Embryonic facial prominence (tissue), 1 donor: ENCODE results near the gene SLC25A52.
"Not testable (repeated sequence)": the region's sequence is repeated elsewhere in the genome, so short reads cannot be mapped to it uniquely, and the experiment has no call there.

Experiments
- DNase-seq: peaks from one replicate; pipeline ENCODE4 v3.0.0-alpha.2; 2016; ENCODE audit errors: extremely low spot score

The SLC25A52 gene

GRCh38 chr18:31740180-31740579, 20.5 kb downstream of the SLC25A52 start:
- DNase-seq, result no peak

- DNase-seq, result no peak
Observed at GRCh38 chr18:31739651-31740050, 21.0 kb downstream of the SLC25A52 start.

DNA sequence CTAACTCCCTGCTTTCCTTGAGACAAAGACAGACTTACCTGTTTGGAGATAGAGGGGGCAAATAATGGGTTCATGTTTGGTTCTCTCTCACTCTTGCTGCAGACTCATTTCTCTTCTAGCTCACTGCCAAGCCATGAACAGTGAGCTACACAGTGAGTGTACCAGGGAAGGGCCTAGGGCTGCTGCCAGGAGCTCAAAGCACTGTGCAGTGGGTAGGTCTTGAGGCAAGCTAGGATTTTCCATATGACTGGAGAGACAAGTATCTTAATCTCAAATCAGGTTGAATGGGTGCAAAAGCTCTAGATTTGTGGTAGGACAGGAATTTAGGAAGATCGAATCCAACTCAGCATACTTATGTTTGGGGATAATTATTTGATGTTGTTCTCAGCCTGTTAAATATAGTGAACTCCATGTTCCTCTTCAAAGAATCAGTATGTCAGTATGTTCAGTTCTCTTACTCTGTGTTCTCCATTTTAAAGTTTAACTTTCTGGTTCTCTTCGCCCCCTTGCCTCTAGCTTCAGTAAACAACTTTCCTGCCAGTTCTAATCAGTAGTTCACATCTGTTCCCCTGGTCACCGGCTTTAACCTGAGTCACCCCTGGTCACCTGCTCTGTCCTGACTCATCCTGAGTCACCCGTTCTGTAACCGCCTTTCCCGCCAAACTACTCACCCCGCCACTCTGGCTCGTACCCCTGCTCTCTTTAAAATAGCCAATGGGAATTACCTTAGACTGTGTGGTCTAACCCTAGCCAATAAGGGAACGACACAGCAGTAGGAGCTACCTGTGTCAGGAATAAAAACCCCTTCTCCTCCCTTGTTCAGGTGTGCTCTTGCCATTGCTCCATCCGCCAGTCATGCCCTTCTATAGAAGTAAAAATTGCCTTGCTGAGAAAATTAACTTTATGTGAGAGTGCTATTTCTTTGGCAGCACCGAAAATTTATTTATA, 21.9 kb downstream of the SLC25A52 start:
- no peak for DNase-seq

DNA sequence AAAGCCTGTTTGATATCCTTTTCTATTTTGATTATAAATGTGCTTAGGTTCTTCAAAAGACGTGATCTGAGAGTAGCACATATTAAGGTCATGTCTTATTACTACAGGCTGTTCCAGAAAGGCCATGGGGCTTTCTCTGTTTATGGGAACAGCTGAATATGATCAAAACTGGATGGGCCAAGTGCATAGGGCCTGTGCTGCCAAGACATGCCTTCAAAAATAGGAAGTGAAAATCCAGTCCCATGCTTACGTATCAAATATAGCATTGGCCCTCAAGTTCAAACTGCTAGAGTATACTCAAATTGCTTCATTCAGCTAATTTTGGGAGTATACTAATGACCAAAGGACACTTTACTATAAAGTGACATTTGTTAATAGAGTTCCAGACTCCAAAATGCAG, 24.1 kb downstream of the SLC25A52 start:
- no peak for DNase-seq

DNA sequence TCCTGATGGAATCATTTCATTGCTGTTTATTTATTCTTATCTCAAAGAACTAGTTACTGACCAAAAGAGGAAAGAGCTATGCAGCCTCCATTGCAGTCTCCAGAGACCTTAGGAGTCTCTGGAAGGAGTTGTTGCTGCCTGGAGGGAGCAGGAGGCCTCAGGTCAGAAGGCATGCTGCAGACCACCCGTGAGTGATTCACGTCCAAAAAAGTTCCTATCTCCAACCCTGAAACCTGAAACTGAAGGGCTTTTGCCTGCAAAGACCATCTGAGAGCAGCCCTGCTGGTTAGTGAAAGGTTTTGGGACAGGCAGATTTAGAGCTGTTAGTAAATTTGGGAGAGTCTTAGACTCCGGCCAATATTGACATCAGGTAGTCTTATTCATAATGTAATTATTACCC, 29.1 kb downstream of the SLC25A52 start:
- DNase-seq, result no peak

GRCh38 chr18:31729196-31729595, 31.5 kb downstream of the SLC25A52 start:
- DNase-seq, result not testable (repeated sequence)

DNA sequence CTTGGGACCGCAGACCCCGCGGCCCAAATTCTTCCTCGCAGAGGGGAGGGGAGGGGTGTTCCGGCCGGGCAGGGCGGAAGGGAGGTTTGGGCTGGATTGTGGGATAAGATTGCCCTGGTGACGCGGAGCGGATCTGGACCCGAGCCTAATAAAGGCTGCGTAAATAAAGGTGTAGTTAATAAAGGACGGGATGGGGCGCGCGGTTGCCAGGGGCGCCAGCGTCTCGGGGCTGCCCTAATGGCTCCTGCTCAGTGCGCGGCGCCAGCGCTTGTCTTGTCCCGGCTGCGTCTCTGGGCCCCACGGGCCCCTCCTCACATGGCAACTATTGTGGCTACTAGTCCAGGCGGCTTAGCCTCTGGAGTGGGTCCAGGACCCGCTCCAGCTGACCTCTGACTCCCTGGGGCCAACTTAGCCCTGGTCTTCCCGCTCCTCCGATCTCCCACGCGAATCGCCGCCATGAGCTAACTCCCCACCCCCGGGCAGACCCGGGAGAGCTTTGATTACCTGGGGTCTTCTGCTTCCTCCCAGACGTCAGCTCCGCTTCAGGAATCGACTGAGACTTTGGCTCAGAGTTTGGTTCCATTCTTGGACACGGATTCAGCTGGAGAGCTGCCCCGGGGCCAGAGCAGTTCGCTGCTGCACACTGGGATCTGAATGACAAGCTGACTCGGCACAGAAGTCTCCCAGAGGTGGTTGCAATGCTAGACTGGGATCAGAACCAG, 36.5 kb downstream of the SLC25A52 start:
- DNase-seq, result no peak

DNA sequence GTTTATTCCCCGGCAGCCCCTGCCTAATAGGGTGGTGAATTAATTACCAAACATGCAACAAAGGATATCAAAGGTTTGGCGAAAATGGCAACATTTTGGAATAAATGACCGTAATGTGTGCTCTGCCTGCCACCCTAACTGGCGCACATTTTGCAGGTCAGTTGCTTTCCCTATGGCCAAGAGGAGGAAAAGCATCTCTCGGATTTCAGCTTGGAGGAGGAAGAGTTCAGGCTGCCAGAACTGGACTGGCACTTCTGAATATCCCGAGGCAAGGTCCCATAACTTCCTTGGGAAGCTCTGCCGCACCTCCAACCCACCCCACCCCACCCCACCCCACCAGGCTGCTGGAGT, 37.1 kb downstream of the SLC25A52 start:
- no peak for DNase-seq

DNA sequence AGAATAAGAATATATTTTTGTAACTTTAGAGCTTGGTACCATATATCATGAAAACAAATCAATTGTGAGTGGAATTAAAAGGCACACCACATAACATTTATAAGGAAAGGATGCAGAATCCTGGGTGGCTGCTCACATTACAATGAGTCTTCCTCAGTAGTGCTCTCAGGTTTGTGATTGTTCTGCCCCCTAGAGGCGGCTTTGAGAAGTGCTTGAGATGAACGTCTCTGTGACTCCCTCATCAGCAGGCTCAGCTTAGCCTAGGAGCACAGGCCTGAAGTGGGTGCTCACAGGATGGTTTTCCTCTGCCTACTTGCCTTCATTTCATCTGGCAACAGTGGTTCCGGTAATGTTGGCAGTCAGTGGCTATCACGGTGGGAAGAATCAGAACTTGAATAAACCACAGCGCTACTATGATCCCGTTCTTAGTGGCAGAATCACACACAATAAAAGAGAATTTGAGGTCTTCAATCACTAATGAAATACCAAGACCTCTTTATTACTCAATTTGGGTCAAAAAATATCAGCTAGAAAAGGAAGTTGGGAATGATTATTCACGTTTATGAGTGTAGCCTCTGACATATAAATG, 38.2 kb downstream of the SLC25A52 start:
- DNase-seq, result peak; percentile 55

DNA sequence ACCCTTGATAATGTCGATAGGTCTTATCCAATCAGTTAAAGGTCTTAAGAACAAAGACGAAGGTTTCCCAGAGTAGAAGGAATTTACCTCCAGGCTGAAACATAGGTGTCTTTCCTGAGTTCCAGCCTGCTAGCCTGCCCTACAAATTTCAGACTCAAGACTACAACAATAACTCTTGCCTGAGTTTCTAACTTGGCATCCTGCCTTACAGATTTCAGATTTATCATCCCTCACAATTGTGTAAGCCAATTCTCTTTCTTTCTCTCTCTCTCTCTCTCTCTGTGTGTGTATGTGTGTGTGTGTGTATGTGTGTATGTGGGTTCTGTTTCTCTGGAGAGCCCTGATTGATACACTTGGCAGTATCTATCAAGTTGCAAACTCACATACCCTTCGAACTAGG, 39.1 kb downstream of the SLC25A52 start:
- DNase-seq, result no peak

DNA sequence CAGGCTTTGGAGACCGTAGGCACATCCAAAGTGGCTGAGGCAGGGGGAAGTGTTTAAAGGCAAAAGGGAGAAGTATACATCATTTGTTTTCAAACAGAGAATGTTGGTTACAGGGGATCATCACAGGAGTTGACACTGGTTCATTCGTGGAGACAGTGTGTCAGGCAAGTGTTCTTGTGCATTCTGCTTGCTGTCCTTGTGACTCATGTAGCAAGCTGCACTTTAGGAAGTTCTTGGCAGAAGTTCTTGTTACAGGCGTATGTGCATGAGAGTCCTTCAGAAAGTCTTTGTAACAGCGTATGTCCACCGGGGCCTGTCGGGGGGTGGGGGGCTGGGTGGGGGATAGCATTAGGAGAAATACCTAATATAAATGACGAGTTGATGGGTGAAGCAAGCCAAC, 39.8 kb downstream of the SLC25A52 start:
- DNase-seq, result no peak

GRCh38 chr18:31719363-31720006, 41.2 kb downstream of the SLC25A52 start:
- no peak for DNase-seq

DNA sequence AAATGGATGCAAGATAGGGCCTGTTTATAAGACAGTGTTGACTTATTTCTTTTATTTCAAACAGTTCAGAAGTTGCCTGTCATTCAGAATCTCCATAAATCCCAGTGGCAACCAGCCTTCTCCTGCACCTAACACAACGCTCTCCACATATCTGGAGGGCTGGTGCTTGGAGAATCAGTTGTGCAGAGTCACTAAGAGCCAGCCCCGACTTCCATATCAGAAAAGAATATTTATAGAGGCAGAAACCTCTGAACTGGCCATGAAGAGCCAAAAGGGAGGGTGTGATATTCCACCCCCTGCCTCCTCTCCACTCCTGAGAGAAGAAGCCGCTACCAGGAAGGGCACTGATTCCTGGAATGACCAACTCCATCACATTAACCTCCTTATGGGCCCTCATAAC, 42.3 kb downstream of the SLC25A52 start:
- DNase-seq, result no peak

DNA sequence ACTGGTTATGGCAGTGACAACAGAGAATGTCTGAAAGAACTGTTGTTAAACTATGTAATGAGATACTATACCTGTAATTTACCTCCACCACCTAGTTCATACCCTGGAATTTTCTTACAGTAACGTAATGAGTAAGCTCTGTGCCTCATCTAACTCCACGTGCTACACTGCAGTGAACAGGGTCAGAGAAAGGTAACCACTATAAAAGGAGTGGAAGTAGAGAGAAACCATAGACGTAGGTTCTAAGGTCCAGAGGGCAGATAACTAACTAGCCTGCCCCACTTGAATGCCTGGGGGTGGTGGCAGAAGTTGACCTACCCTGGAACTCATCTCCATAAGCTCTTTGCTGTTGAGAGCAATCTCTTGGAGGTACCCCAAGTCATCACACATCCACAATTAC, 44.3 kb downstream of the SLC25A52 start:
- no peak for DNase-seq

GRCh38 chr18:31711365-31712172, 49.1 kb downstream of the SLC25A52 start:
- DNase-seq, result no peak

GRCh38 chr18:31710826-31711225, 49.9 kb downstream of the SLC25A52 start:
- no peak for DNase-seq
